Upper lobe of left lung (tissue), 4 donors: ENCODE results near the gene SLC12A8.

ENCODE experiments used
- EP300 ChIP-seq, 4 donors: sonication (generic); formaldehyde crosslinking; IDR thresholded peaks; one replicate each; pipeline ENCODE4 v1.5.1; 2017; ENCODE audit warnings: antibody characterized with exemption in 4 of 4, control low read depth in 2 of 4
- POLR2A ChIP-seq, 4 donors: fragments of 450-650 bp; IDR thresholded peaks; one replicate each; pipeline ENCODE4 v1.5.1; 2016 to 2017; ENCODE audit warnings: antibody characterized with exemption in 4 of 4, mild to moderate bottlenecking in 2 of 4
- POLR2AphosphoS5 ChIP-seq, 2 donors: sonication (generic); formaldehyde crosslinking; IDR thresholded peaks; one replicate each; pipeline ENCODE4 v1.5.1; 2017; ENCODE audit warnings: antibody characterized with exemption in 2 of 2
- TF ChIP-seq, protein P1 (sequence below), 6 experiments: fragments of 450-650 bp in 4 of 6; fragments of 200-600 bp in 2 of 6; sonication (generic) in 2 of 6; IDR thresholded peaks; one replicate each; pipeline ENCODE4 v1.5.1; 2016 to 2019; ENCODE audit warnings: antibody characterized with exemption in 6 of 6

DNA sequence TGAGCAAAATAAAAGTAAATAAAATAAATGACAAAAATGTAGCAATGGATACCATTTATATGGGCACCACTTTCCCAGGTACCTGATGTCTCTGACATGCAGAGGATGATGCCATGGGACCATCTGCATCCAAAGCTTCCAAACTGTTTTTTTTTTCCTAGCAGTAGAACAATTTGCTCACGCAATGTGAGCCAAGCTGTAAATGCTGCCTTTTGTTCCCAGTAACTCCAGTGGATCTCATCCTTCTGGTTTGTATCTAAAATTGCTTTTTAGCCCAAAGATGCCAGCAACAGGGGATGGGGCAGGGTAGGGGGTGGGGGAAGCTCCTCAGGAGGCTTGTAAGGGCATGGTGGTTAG is 32.7 kb downstream of the SLC12A8 start:
- TF ChIP-seq POLR2AphosphoS5 (IDR thresholded peaks at IDR 0.05) (no peak), POLR2A (IDR thresholded peaks at IDR 0.05) (no peak), EP300 (IDR thresholded peaks at IDR 0.05) (no peak)
- TF ChIP-seq, protein P1, sequence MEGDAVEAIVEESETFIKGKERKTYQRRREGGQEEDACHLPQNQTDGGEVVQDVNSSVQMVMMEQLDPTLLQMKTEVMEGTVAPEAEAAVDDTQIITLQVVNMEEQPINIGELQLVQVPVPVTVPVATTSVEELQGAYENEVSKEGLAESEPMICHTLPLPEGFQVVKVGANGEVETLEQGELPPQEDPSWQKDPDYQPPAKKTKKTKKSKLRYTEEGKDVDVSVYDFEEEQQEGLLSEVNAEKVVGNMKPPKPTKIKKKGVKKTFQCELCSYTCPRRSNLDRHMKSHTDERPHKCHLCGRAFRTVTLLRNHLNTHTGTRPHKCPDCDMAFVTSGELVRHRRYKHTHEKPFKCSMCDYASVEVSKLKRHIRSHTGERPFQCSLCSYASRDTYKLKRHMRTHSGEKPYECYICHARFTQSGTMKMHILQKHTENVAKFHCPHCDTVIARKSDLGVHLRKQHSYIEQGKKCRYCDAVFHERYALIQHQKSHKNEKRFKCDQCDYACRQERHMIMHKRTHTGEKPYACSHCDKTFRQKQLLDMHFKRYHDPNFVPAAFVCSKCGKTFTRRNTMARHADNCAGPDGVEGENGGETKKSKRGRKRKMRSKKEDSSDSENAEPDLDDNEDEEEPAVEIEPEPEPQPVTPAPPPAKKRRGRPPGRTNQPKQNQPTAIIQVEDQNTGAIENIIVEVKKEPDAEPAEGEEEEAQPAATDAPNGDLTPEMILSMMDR (IDR thresholded peaks at IDR 0.05) = no peak
